GM12891 (cell line): ENCODE results near the gene RNF41.

Source experiments
- POLR2A ChIP-seq: IDR thresholded peaks from 2 replicates; pipeline ENCODE4 v1.6.1; 2011; ENCODE audit warnings: low read depth, low read length, control low read depth
- POLR2AphosphoS5 ChIP-seq: IDR thresholded peaks from 2 replicates; pipeline ENCODE4 v1.6.1; 2011; ENCODE audit warnings: low read depth, low read length, control low read depth
- SPI1 ChIP-seq: IDR thresholded peaks from 2 replicates; pipeline ENCODE4 v1.6.1; 2011; ENCODE audit warnings: low read depth, low read length, control low read depth
- TAF1 ChIP-seq: IDR thresholded peaks from 2 replicates; pipeline ENCODE4 v1.6.1; 2011; ENCODE audit warnings: low read depth, low read length, control low read depth

DNA sequence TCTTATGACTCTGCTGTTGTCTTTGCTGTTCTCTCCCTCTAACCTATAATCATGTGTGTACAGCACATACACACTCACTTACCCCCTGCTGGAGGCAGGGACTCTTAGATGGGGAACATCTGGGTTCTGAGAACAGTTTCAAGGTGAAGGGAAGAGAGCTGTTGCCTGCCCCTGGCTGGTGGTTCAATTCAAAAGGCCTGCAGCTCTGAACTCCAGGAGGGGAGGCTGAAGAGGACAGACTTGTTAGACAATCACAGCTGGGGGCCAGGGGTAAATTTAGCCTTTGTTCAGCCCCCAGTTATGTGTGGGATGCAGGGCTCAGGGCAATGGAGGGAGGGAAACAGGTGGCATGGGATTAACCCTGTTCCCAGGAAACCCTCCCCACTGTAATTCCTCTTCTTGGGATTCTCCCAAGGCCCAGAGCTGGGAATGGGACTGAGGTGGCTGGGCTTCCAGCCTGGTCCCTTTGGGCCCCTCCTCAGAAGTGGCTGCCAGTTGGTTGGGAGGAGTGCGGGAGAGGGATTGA is 67.4 kb downstream of the RNF41 start:
- TF ChIP-seq POLR2A (no peak), POLR2AphosphoS5 (no peak), TAF1 (no peak), SPI1 (no peak)
